ENCODE data around the gene ING1. TPM values are rescaled to one million over a fixed set of nuclear protein-coding genes. Genes with fewer than 3 reads are reported as not detected.

ING1 gene
- total RNA-seq, 2 experiments from 2014 or later, result 17.5 to 18.0 TPM

- POLR2A ChIA-PET, result interaction anchor here (0.6 kb wide), 1 partner anchor 69 kb away, joined by 9 read pairs; no protein-coding TSS in a partner anchor
- CTCF ChIA-PET, result no interaction called here
Observed at GRCh38 chr13:110758195-110758805, 44.8 kb downstream of the ING1 start.

DNA sequence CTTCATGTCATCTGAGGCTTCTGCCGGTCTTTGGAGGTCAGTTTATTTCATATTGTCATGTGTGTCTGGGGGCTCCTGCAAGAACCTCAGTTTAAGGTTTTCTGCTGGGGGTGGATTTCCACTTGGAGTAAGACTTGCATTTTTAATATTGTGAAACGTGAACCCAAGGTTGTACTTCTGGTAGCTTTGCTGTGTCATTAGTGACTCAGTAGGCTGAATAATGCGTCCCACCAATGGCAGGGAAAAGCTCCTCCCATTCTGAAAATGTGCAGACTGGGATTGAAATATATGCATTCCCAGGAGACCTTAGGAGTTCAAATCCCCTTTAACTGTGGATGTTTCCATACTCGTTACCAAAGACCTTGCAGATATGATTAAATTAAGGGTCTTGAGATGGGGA lies 46.2 kb downstream of the ING1 start:
- ChIA-PET CTCF (no interaction called here), POLR2A (no interaction called here)

GRCh38 chr13:110760611-110761010 lies 47.1 kb downstream of the ING1 start:
- CTCF ChIA-PET, result no interaction called here
- POLR2A ChIA-PET, result no interaction called here

DNA sequence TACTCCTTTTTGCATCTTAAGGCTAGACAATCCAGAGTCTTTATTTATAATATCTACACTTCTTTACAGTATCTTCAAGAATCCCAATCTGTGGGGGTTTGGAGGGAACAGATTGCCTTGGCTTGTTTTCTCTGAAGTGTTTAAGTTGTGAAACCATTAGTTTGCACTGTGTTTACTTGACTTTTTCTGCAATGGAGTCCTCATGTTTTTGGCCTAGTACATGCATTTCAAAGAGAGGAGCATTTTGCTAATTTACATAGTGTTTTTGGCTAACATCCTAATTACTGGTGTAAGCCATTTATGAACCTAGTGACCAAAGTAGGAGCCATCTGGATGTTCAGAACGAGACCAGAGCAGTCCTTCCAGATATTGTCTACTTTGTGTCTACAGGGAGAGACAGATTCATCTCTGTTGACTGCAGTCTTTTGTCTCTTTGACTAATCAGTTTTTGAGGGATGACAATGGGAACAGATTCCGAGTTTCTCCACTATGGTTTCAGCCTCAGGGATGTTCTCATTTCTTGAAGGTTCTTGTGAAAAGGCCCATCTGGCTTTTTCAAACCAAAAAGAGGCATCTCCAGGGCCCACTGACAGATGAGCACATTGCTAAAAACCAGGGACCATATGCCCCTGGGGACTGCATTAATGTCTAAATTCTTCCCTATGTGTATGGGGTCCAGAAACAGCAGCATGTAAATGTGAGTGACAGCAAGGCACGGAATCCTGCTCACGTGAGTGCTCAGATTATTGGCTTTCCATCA lies 53.4 kb downstream of the ING1 start:
- ChIA-PET POLR2A (no interaction called here), CTCF (no interaction called here)

- ChIA-PET CTCF (no interaction called here), POLR2A (no interaction called here)
Observed at GRCh38 chr13:110767476-110767875, 54.0 kb downstream of the ING1 start.

GRCh38 chr13:110769097-110769496 lies 55.6 kb downstream of the ING1 start:
- CTCF ChIA-PET, result no interaction called here
- POLR2A ChIA-PET, result no interaction called here

GRCh38 chr13:110770678-110771077 lies 57.2 kb downstream of the ING1 start:
- CTCF ChIA-PET, result no interaction called here
- POLR2A ChIA-PET, result no interaction called here

GRCh38 chr13:110771194-110771593 lies 57.7 kb downstream of the ING1 start:
- CTCF ChIA-PET, result no interaction called here

DNA sequence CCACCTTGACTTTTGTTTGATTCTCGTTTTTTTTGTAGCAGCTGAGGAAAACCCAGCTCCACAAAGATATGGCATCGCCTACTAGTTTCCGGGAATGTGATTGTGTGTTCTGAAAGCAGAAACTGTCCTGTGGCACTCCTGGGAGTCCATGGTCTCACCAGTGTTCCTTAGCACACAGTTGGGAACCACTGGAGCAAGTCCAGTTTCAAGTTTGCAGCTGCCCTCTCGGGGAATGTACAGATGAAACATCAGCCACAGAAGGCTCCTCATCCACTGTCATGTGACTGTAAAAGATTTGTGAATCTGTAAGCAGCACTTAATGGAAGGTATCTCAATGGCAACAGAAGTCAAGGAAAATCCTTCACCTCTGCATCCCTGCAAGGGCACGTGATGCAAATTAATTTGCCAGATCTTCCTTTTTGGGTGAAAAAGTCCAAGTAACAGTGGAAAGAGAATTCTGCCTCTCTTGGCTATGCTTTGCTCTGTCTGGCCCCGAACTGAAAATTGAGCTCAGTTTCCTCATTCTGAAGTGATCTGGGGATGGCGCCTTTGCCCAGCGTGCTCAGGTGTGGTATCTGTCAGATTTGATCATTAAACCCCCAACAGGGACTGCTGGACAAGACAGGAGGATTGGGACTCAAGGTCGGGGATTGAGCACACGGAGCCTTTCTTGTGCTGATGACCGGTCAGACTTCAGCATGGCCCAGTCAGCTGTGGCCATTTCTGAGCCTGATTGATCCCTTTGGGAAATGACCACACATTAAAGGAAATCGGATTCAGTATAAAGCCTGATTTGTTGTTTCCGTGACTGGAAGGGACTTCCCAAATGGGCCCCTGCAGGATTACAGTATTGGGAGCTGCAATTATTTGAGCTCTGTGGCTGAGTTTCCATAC lies 58.8 kb downstream of the ING1 start:
- POLR2A ChIA-PET, result interaction anchor here (0.6 kb wide), 1 partner anchor 60 kb away, joined by 3 read pairs; no protein-coding TSS in a partner anchor
- CTCF ChIA-PET, result no interaction called here

More at GRCh38 chr13:110771194-110771593, 57.7 kb downstream of the ING1 start:
- POLR2A ChIA-PET, result no interaction called here

Other genes starting within 250 kb of the ING1 start
- 1 to 10 TPM; 2.3 TPM for gene RAB20, start 152.0 kb upstream of the ING1 start, total RNA-seq
- 10 to 100 TPM; 19.6 to 20.1 TPM for gene NAXD, start 98.2 kb upstream of the ING1 start, total RNA-seq
- gene CARS2, start 7.6 kb upstream of the ING1 start, total RNA-seq, result 10 to 100 TPM; 86.7 to 89.4 TPM
- 10 to 100 TPM; 70.0 to 70.4 TPM for gene ANKRD10, start 201.4 kb downstream of the ING1 start, total RNA-seq